ENCODE measurements around the gene LMX1A. TPM values are rescaled to one million over a fixed set of nuclear protein-coding genes. Genes with fewer than 3 reads are reported as not detected.

The LMX1A gene
- total RNA-seq, 1 donor from 2014 or later = 0.04 TPM

- ATAC-seq = no peak
Observed at GRCh38 chr1:165161130-165161529, 195.4 kb downstream of the LMX1A start.

DNA sequence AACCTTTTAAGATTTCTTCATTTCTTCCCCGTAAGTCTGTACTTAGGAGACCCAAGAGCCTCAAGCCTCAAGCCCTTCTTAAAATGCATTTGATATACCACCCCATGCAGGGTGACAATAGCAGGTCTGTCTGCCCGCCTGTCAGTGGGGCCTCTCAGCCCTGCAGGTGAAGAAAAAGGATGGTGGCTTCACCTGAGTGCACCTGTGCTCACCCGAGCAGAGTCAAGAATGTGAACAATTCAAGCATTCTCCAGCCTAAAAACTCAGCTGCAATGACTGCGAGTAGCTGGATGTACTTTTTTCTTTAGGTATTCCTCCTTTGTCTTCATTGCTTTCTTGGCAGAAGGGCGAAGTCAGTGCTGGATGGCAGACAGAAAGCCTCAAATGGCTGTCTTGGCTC is 203.3 kb downstream of the LMX1A start:
- ATAC-seq = no peak

DNA sequence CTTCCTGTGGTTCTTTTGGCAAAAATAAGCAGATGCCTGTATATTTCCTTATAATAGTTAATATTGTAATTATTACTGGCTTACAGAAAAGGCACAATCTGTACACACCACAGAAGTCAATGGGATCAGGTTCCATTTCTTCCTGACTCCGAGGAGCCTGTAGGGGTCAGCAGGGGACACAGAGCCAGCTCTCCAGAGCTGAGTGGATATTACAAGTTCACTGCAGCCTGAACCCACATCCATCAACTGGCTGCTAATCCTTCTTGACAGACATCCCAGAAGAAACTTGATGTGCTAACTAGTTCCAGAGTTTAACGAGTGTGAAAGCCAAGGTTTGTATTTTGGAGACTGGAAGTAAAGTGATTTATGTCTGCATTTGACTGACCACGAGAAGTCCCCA is 203.8 kb downstream of the LMX1A start:
- ATAC-seq = peak; percentile 58

GRCh38 chr1:165152109-165152508 is 204.4 kb downstream of the LMX1A start:
- no peak for ATAC-seq

Other genes with a start within 250 kb of the LMX1A start
- 0.24 TPM for gene RXRG, start 88.4 kb upstream of the LMX1A start, total RNA-seq
- not detected for gene LRRC52, start 187.3 kb upstream of the LMX1A start, total RNA-seq